ENCODE data around the gene MRM1.

Gene MRM1

GRCh38 chr17:36632916-36633771, 31.8 kb downstream of the MRM1 start:
- DNase-seq: no peak

GRCh38 chr17:36640346-36640745, 39.0 kb downstream of the MRM1 start:
- no peak for DNase-seq

- no peak for DNase-seq
Measured at GRCh38 chr17:36640836-36641235, 39.5 kb downstream of the MRM1 start.

GRCh38 chr17:36641331-36641876, 40.0 kb downstream of the MRM1 start:
- no peak for DNase-seq

- no peak for DNase-seq
Measured at GRCh38 chr17:36641877-36642845, 40.8 kb downstream of the MRM1 start.

GRCh38 chr17:36643086-36643685, 41.8 kb downstream of the MRM1 start:
- DNase-seq: no peak

GRCh38 chr17:36645422-36645821, 44.0 kb downstream of the MRM1 start:
- DNase-seq: no peak

- no peak for DNase-seq
Measured at GRCh38 chr17:36647636-36648035, 46.3 kb downstream of the MRM1 start.

GRCh38 chr17:36650096-36650775, 48.9 kb downstream of the MRM1 start:
- DNase-seq: no peak

- DNase-seq: no peak
Measured at GRCh38 chr17:36653374-36653773, 52.0 kb downstream of the MRM1 start.

- no peak for DNase-seq
Measured at GRCh38 chr17:36653856-36654255, 52.5 kb downstream of the MRM1 start.

GRCh38 chr17:36655726-36656125, 54.3 kb downstream of the MRM1 start:
- no peak for DNase-seq

- DNase-seq: no peak
Measured at GRCh38 chr17:36657390-36657762, 56.0 kb downstream of the MRM1 start.

GRCh38 chr17:36657763-36658490, 56.5 kb downstream of the MRM1 start:
- no peak for DNase-seq
